Measurements from ENCODE around the gene AGBL5.

GRCh38 chr2:27019459-27019858 lies 32.0 kb upstream of the AGBL5 start:
- TF ChIP-seq CTCF (IDR thresholded peaks at IDR 0.05; ENCODE audit: low read length) (no peak), EZH2 (IDR thresholded peaks at IDR 0.05; ENCODE audit: borderline replicate concordance, low read length) (no peak)
